Dendritic cell treated with granulocyte-macrophage colony-stimulating factor and Interleukin-4, amounts not matched to agents 40 ng/mL and 50 ng/mL, for 4 days (primary cell): ENCODE data around the gene IL1A.

Experiments used
- H3K27ac Mint-ChIP-seq: one replicate; pipeline ENCODE4 v1.8.0; 2022; ENCODE audit warnings: mild to moderate bottlenecking, mixed read lengths
- H3K27me3 Mint-ChIP-seq: one replicate; pipeline ENCODE4 v1.8.0; 2022; ENCODE audit warnings: mild to moderate bottlenecking, mixed read lengths
- H3K36me3 Mint-ChIP-seq: one replicate; pipeline ENCODE4 v1.8.0; 2022; ENCODE audit warnings: low read depth, mixed read lengths
- H3K4me1 Mint-ChIP-seq: one replicate; pipeline ENCODE4 v1.8.0; 2022; ENCODE audit warnings: low read depth, mixed read lengths
- H3K4me3 Mint-ChIP-seq: one replicate; pipeline ENCODE4 v1.8.0; 2022; ENCODE audit warnings: mild to moderate bottlenecking, moderate library complexity, mixed read lengths
- H3K9me3 Mint-ChIP-seq: one replicate; pipeline ENCODE4 v1.8.0; 2022; ENCODE audit warnings: mixed read lengths
- intact Hi-C: fragments of 100-400 bp; cut with micrococcal nuclease; formaldehyde crosslinking; loops from one replicate; pipeline ENCODE4 v1.15.0; 2022

Gene IL1A

GRCh38 chr2:112727276-112728028 is 56.8 kb downstream of the IL1A start:
- Mint-ChIP-seq H3K27me3 (no peaks in the 10 kb centered on the region), H3K4me3 (no peak overlapping the region), H3K36me3 (no peaks in the 10 kb centered on the region), H3K27ac (no peak overlapping the region), H3K9me3 (no peaks in the 10 kb centered on the region), H3K4me1 (peaks cover 63% of the 10 kb centered on the region)
- intact Hi-C loops = loop anchor here (5.0 kb wide), 3 partner anchors 35 to 145 kb away; partner anchors contain the start of gene CHCHD5

- intact Hi-C loops = loop anchor here (1.0 to 5.0 kb wide), 6 partner anchors 34 to 144 kb away; partner anchors contain the start of genes CHCHD5 and SLC20A1
- Mint-ChIP-seq H3K4me3 (no peak overlapping the region), H3K9me3 (no peaks in the 10 kb centered on the region), H3K4me1 (peaks cover 71% of the 10 kb centered on the region), H3K27ac (no peak overlapping the region), H3K36me3 (no peaks in the 10 kb centered on the region), H3K27me3 (no peaks in the 10 kb centered on the region)
Observed at GRCh38 chr2:112726487-112727190, 57.7 kb downstream of the IL1A start.

DNA sequence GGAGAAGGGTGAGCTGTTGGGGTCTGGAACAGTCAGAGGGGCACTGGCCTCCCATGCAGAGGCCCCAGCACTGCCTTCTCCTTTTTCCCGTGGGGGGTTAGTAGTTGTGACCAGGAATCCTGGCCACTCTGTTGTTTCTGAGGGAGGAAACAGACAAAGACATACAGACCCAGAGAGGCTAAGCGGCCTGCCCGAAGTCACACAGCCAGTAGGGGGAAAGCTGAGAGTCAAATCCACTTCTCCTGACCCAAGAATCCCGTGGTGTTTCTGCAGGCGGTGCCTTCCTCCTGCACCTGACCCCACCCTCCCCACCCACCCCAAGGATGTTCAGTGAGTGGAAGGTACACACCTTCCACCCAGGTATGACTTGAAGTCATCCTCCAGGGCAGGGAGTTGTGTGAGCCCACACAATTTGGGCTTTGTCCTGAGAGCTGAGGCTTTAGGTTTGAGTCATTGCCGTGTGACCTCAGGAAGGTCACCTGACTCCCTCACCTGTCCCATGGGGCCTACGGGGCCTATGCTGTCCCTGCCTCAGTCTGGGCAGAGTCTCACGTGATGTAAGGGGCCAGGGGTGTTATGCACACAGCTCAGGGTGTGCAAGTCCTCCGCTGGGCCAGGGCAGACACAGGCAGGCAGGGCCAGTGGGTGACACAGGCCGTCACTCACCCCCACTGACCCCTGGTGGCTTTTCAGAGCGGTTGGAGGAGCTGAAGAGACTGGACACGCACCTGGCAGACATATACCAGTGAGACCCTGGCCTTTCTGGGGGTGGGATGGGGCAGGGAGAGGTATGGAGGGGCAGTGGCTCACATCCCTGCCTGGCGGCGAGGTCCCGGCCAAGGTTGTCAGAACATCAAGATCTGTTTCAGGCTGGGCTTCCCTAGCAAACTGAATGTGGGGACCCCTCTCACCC is 58.5 kb downstream of the IL1A start:
- H3K27me3 Mint-ChIP-seq = no peaks in the 10 kb centered on the region
- intact Hi-C loops = loop anchor here (1.0 to 5.0 kb wide), 6 partner anchors 34 to 144 kb away; partner anchors contain the start of genes CHCHD5 and SLC20A1

GRCh38 chr2:112724591-112725525 is 59.4 kb downstream of the IL1A start:
- Mint-ChIP-seq H3K4me3 (no peak overlapping the region), H3K9me3 (no peaks in the 10 kb centered on the region), H3K27me3 (no peaks in the 10 kb centered on the region), H3K27ac (peak overlapping the region; percentile 81), H3K36me3 (no peaks in the 10 kb centered on the region), H3K4me1 (peaks cover 89% of the 10 kb centered on the region)
- intact Hi-C loops = loop anchor here (5.0 kb wide), 3 partner anchors 33 to 143 kb away; partner anchors contain the start of gene CHCHD5

More for the DNA sequence above, 58.5 kb downstream of the IL1A start:
- no peaks in the 10 kb centered on the region for H3K9me3 Mint-ChIP-seq
- no peaks in the 10 kb centered on the region for H3K36me3 Mint-ChIP-seq
- H3K4me3 Mint-ChIP-seq = no peak overlapping the region
- H3K27ac Mint-ChIP-seq = peak overlapping the region; percentile 81
- H3K4me1 Mint-ChIP-seq = peaks cover 80% of the 10 kb centered on the region

GRCh38 chr2:112723995-112724394 is 60.3 kb downstream of the IL1A start:
- intact Hi-C loops = no loop called here
- no peak overlapping the region for H3K4me3 Mint-ChIP-seq
- no peaks in the 10 kb centered on the region for H3K9me3 Mint-ChIP-seq
- peak overlapping the region; percentile 81 for H3K27ac Mint-ChIP-seq
- peaks cover 84% of the 10 kb centered on the region for H3K4me1 Mint-ChIP-seq
- H3K36me3 Mint-ChIP-seq = no peaks in the 10 kb centered on the region
- no peaks in the 10 kb centered on the region for H3K27me3 Mint-ChIP-seq
